GM21381 (cell line): ENCODE data around the gene LYRM7.
"Not testable (repeated sequence)": the region's sequence is repeated elsewhere in the genome, so short reads cannot be mapped to it uniquely, and the experiment has no call there.

Source experiments
- ATAC-seq: cut with Tn5 transposase; IDR thresholded peaks from one replicate; pipeline ENCODE4 v1.9.1; 2021; ENCODE audit warnings: mild to moderate bottlenecking, moderate library complexity; ENCODE audit not compliant: unreplicated experiment

The LYRM7 gene

DNA sequence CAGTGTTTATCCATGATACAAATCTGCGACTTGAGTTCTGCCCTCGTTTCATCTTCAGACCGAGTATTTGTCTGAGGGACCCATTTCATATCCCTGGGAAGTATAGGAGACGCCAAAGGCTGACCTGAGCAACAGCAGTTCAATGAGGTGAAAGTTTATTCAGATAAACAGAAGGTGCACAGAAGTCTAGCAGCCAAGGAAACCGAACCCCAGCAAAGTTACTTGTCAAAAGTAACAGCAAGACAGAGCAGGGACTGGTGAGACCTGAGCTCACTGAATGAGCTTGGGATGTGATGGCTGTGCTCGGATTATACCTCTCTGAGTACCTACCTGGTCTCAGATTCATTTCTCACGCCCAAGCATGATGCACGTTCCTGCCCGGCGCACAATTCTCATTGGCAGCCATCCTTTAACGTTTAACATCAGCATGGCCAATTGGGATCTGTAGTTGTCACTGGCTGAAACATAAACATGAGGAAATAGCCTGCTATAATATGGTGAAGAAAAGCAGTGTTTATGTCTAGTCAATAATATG is 599 bp downstream of the LYRM7 start:
- ATAC-seq = no peak

DNA sequence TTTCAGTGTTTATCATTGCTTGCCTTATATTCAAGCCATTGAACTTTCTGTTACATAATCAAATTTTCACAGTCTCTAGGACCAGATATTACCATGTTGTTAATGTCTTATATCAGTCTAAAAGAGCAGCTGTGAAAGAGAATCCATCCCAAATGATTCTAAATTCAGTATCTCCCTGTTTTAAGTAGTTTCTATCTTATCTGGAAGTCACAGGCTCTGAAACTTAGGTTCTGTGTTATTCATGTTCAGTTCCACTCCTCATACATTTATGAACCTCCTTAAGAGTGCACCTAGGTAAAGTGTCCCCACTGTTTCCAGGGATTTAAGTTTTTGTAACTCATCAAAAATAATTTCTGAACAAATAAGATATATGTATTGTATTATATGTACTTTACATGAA is 9.7 kb downstream of the LYRM7 start:
- ATAC-seq = no peak

GRCh38 chr5:131182839-131183238 is 12.1 kb downstream of the LYRM7 start:
- no peak for ATAC-seq

- ATAC-seq = no peak
Measured at GRCh38 chr5:131185523-131186104, 14.9 kb downstream of the LYRM7 start.

DNA sequence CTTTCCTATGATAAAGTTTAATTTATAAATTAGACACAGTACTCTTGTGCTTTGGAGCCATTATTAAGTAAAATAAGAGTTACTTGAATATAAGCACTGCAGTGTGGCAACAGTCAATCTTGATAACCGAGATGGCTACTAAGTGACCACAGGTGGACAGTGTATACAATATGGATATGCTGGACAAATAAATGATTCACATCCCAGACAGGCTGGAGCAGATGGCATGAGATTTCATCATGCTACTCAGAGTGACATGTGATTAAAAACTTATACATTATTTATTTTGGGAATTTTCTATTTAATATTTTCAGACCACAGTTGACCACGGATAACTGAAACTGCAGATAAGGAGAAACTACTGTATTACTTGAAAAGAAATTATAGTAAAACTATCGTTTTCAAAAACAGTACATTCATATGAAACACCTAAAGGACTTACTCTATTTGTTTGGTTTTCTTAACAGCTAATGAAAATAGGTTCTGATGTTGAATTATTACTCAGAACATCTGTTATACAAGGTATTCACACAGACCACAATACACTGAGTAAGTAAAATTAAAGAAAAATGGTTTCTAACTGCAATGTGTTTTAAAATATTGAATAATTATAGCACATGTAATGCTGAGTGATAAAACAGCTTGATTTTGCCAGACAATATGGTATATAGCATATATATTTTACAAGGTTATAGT is 16.0 kb downstream of the LYRM7 start:
- no peak for ATAC-seq

- no peak for ATAC-seq
Measured at GRCh38 chr5:131193106-131193505, 22.4 kb downstream of the LYRM7 start.

- not testable (repeated sequence) for ATAC-seq
Measured at GRCh38 chr5:131193897-131194296, 23.2 kb downstream of the LYRM7 start.

DNA sequence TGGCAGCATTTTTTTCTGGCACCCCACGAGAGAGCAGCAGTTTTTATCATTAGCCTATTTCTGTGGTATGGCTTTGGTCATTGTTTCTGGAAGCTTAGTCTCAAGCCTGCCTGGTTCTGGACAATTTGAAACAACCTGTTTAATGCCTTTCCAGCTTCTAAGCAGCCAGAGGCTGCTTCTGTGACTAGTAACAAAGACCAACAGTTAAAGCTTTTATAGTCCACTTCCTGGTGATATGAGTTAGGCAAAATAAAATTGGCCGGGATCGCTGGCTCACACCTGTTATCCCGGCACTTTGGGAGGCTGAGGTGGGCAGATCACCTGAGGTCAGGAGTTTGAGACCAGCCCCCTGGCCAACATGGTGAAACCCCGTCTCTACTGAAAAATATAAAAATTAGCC is 24.0 kb downstream of the LYRM7 start:
- no peak for ATAC-seq

DNA sequence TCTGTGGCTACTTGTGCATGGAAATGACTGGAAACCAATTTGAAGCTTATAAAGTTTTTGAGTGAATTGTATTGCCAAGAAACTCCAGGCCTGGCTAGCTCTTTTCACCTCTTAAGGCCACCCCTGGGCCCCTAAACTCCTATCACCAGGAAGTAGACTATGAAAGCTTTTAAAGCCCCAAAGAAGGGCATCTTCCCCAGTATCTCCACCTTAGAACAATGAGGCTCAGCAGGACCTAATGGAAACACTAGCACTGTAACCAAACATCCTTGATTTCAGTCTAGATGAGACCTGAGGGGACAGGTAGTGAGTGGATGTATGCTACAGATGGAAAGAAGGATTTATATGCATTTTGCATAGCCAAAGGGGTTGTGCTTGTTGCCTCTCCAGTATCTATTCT is 25.0 kb downstream of the LYRM7 start:
- no peak for ATAC-seq

DNA sequence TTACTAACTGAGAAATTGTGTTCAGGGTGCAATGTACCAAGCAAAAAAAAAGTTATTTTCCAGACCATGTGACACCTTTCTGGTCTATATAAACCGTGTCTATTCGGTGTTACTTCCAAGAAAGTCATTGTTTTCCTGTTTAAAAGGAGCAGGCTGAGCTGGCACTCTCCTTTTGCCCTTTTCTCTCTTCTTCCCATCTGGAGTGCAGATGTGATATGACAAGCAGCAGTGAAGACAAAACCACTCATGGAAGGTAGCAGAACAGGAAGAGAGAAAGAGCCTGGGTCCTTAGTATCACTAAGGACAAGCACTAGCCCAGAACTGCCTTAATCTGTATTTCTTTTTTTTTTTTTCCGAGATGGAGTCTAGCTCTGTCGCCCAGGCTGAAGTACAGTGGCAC is 25.6 kb downstream of the LYRM7 start:
- ATAC-seq = no peak

DNA sequence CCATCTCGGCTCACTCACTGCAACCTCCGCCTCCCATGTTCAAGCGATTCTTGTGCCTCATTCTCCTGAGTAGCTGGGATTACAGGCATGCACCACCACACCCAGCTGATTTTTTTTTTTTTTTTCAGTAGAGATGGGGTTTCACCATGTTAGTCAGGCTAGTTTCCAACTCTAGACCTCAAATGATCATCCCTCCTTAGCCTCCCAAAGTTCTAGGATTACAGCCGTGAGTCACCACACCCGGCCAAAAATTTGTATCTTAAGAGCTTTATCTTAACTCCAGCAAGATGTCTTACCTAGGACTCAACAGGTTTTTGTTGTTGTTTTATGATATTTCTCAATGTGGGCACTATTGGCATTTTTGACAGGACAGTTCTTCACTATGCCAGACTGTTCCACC is 27.9 kb downstream of the LYRM7 start:
- no peak for ATAC-seq

GRCh38 chr5:131200560-131200959 is 29.8 kb downstream of the LYRM7 start:
- ATAC-seq = no peak

DNA sequence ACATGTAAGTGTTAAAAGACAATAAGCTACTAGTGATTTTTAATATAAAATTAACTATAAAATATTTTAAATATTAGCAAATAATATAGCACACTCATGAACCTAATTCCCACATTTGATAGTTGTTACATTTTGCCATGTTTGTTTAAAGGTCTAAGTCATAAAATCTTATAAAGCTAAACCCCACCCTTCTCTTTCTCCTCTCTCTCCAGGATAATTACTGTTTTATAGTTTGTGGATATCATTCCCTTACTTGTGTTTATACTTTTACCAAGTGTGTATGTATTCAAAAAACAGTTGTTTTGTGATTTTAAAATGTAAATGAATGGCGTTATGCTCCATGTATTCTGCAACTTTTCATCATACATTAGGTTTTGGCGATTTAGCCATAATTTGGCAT is 34.2 kb downstream of the LYRM7 start:
- no peak for ATAC-seq

- ATAC-seq = no peak
Measured at GRCh38 chr5:131206061-131206460, 35.3 kb downstream of the LYRM7 start.

GRCh38 chr5:131206772-131207171 is 36.0 kb downstream of the LYRM7 start:
- no peak for ATAC-seq

GRCh38 chr5:131209175-131209505 is 38.4 kb downstream of the LYRM7 start:
- no peak for ATAC-seq

- ATAC-seq = peak; percentile 81
Measured at GRCh38 chr5:131209506-131210150, 38.9 kb downstream of the LYRM7 start.

DNA sequence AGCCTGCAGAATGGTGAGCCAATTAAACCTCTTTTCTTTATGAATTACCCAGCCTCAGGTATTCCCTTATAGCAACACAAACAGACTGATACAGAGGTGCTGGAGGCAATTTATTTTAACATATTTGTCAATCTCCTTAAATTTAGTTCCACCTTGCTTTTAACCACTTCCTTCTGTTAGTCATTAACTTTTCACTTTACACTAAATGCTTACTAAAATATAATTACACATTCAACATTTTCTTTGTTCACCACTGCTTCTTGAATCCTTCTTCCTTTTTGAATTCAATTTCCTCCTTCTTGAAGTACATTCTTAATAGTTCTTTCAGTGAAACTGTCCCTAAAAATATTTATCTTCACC is 39.4 kb downstream of the LYRM7 start:
- ATAC-seq = peak; percentile 3

- ATAC-seq = no peak
Measured at GRCh38 chr5:131211669-131212068, 40.9 kb downstream of the LYRM7 start.

- ATAC-seq = peak; percentile 45
Measured at GRCh38 chr5:131212471-131213021, 41.8 kb downstream of the LYRM7 start.

- no peak for ATAC-seq
Measured at GRCh38 chr5:131214609-131215227, 44.0 kb downstream of the LYRM7 start.

GRCh38 chr5:131217791-131218190 is 47.0 kb downstream of the LYRM7 start:
- ATAC-seq = no peak
